Ishikawa (cell line): ENCODE results near the gene SLC39A5.
A peak's percentile ranks its signal among the peaks of the same experiment; 100 is the strongest.

Experiments
- CEBPB ChIP-seq: IDR thresholded peaks from 2 replicates; pipeline ENCODE4 v1.6.1; 2012
- CREB1 ChIP-seq: IDR thresholded peaks from 2 replicates; pipeline ENCODE4 v1.6.1; 2012; ENCODE audit warnings: low read depth
- EP300 ChIP-seq: IDR thresholded peaks from 2 replicates; pipeline ENCODE4 v1.6.1; 2012; ENCODE audit warnings: borderline replicate concordance
- NFIC ChIP-seq: IDR thresholded peaks from 2 replicates; pipeline ENCODE4 v1.6.1; 2012
- RAD21 ChIP-seq: IDR thresholded peaks from 2 replicates; pipeline ENCODE4 v1.6.1; 2012; ENCODE audit warnings: low read depth
- REST ChIP-seq: IDR thresholded peaks from 2 replicates; pipeline ENCODE4 v1.6.1; 2012; ENCODE audit warnings: low read depth, mild to moderate bottlenecking
- TAF1 ChIP-seq: IDR thresholded peaks from 2 replicates; pipeline ENCODE4 v1.6.1; 2012; ENCODE audit warnings: low read depth, mild to moderate bottlenecking
- YY1 ChIP-seq: IDR thresholded peaks from 2 replicates; pipeline ENCODE4 v1.6.1; 2012; ENCODE audit warnings: low read depth
- TF ChIP-seq, protein P1 (sequence below): IDR thresholded peaks from 2 replicates; pipeline ENCODE4 v1.6.1; 2012
- TF ChIP-seq, protein P2 (sequence below): IDR thresholded peaks from 2 replicates; pipeline ENCODE4 v1.6.1; 2012

- TF ChIP-seq NFIC (no peak), REST (no peak), CEBPB (no peak), CREB1 (no peak), EP300 (no peak), RAD21 (peak; percentile 67), TAF1 (no peak), YY1 (no peak)
- TF ChIP-seq, protein P1, sequence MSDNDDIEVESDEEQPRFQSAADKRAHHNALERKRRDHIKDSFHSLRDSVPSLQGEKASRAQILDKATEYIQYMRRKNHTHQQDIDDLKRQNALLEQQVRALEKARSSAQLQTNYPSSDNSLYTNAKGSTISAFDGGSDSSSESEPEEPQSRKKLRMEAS, result no peak
- TF ChIP-seq, protein P2, sequence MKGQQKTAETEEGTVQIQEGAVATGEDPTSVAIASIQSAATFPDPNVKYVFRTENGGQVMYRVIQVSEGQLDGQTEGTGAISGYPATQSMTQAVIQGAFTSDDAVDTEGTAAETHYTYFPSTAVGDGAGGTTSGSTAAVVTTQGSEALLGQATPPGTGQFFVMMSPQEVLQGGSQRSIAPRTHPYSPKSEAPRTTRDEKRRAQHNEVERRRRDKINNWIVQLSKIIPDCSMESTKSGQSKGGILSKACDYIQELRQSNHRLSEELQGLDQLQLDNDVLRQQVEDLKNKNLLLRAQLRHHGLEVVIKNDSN, result no peak
Measured at GRCh38 chr12:56206452-56207166, 23.2 kb upstream of the SLC39A5 start.
